ENCODE measurements around the gene NEGR1. TPM values are rescaled to one million over a fixed set of nuclear protein-coding genes. Genes with fewer than 3 reads are reported as not detected.

NEGR1 gene
- polyA plus RNA-seq, 1 donor from 2014 or later = 47.4 TPM

DNA sequence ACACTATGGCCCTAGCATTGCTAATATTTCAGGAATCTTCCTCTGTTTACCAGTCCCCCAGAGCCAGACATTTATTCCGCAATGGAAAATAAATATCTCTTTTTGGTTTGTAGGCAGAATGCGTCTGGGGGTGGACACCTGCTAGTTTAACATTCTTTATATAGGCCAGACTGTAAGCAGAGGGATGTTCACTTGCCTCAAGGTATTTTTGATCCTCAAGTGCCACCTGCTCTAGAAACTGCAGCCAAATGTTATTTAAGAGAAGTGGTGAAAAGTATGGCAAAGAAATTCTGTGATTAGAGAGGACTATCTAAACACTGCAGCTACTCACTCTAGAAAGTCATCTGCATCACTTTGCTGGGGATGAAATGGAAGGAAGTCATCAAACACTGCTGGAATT, 164.7 kb downstream of the NEGR1 start:
- H3K9me3 ChIP-seq (ENCODE audit: low read length) = no peaks in the 10 kb centered on the region
- no peaks in the 10 kb centered on the region for H3F3A ChIP-seq (ENCODE audit: insufficient read depth, low read length, poor library complexity, severe bottlenecking)
- no peak overlapping the region for H2AFZ ChIP-seq (ENCODE audit: low read depth, low read length)
- no peak overlapping the region for H3K4me3 ChIP-seq (ENCODE audit: low read length)
- H3K4me2 ChIP-seq (ENCODE audit: low read length) = no peak overlapping the region
- H3K27me3 ChIP-seq (ENCODE audit: insufficient read depth, low read depth, low read length) = no peaks in the 10 kb centered on the region
- H3K9ac ChIP-seq (ENCODE audit: low read length) = no peak overlapping the region
- H4K20me1 ChIP-seq (ENCODE audit: insufficient read depth) = no peaks in the 10 kb centered on the region
- no peaks in the 10 kb centered on the region for H3K36me3 ChIP-seq (ENCODE audit: insufficient read depth, low read length)
- H3K9me2 ChIP-seq (ENCODE audit: insufficient read depth, low read length) = no peaks in the 10 kb centered on the region
- H3K79me2 ChIP-seq (replicated peaks; ENCODE audit: insufficient read depth, low read length) = no peaks in the 10 kb centered on the region
- TF ChIP-seq EZH2 (IDR thresholded peaks at IDR 0.05; ENCODE audit: borderline replicate concordance, insufficient read depth, low read length, poor library complexity, severe bottlenecking) (no peak), EP300 (conservative IDR thresholded peaks at IDR 0.05; ENCODE audit: poor library complexity, severe bottlenecking) (no peak), MXI1 (conservative IDR thresholded peaks at IDR 0.05; ENCODE audit: poor library complexity, severe bottlenecking) (no peak), SMC3 (conservative IDR thresholded peaks at IDR 0.05; ENCODE audit: poor library complexity) (no peak), TAF1 (IDR thresholded peaks at IDR 0.05; ENCODE audit: low read depth) (no peak), RAD21 (conservative IDR thresholded peaks at IDR 0.05) (no peak), POLR2AphosphoS5 (IDR thresholded peaks at IDR 0.05) (no peak)
- TF ChIP-seq, protein P1, sequence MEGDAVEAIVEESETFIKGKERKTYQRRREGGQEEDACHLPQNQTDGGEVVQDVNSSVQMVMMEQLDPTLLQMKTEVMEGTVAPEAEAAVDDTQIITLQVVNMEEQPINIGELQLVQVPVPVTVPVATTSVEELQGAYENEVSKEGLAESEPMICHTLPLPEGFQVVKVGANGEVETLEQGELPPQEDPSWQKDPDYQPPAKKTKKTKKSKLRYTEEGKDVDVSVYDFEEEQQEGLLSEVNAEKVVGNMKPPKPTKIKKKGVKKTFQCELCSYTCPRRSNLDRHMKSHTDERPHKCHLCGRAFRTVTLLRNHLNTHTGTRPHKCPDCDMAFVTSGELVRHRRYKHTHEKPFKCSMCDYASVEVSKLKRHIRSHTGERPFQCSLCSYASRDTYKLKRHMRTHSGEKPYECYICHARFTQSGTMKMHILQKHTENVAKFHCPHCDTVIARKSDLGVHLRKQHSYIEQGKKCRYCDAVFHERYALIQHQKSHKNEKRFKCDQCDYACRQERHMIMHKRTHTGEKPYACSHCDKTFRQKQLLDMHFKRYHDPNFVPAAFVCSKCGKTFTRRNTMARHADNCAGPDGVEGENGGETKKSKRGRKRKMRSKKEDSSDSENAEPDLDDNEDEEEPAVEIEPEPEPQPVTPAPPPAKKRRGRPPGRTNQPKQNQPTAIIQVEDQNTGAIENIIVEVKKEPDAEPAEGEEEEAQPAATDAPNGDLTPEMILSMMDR (IDR thresholded peaks at IDR 0.05; ENCODE audit: poor library complexity, severe bottlenecking) = no peak
- TF ChIP-seq, protein P2, sequence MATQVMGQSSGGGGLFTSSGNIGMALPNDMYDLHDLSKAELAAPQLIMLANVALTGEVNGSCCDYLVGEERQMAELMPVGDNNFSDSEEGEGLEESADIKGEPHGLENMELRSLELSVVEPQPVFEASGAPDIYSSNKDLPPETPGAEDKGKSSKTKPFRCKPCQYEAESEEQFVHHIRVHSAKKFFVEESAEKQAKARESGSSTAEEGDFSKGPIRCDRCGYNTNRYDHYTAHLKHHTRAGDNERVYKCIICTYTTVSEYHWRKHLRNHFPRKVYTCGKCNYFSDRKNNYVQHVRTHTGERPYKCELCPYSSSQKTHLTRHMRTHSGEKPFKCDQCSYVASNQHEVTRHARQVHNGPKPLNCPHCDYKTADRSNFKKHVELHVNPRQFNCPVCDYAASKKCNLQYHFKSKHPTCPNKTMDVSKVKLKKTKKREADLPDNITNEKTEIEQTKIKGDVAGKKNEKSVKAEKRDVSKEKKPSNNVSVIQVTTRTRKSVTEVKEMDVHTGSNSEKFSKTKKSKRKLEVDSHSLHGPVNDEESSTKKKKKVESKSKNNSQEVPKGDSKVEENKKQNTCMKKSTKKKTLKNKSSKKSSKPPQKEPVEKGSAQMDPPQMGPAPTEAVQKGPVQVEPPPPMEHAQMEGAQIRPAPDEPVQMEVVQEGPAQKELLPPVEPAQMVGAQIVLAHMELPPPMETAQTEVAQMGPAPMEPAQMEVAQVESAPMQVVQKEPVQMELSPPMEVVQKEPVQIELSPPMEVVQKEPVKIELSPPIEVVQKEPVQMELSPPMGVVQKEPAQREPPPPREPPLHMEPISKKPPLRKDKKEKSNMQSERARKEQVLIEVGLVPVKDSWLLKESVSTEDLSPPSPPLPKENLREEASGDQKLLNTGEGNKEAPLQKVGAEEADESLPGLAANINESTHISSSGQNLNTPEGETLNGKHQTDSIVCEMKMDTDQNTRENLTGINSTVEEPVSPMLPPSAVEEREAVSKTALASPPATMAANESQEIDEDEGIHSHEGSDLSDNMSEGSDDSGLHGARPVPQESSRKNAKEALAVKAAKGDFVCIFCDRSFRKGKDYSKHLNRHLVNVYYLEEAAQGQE (IDR thresholded peaks at IDR 0.05; ENCODE audit: borderline replicate concordance) = no peak
- H3K27ac ChIP-seq (ENCODE audit: low read length) = no peak overlapping the region

DNA sequence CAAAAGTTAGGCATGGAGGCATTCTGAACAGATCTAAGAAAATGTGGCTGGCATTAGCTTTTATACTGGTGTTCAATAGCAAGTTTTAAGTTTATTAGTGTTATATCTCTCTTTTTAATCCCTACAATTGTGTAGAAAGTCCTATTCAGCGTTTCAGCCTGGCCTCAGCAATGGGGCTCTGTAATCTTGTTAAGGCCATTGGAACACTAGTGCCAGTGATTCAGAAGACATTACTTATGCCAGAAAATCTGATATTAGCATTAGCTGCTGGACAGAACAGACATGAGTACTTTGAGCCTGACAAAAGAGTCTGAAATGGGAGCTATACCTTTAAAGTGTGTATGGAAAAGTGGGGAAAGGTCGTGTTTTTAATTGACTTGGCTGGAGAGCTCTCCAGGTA, 167.0 kb downstream of the NEGR1 start:
- H4K20me1 ChIP-seq (ENCODE audit: insufficient read depth) = no peaks in the 10 kb centered on the region
- no peaks in the 10 kb centered on the region for H3K27me3 ChIP-seq (ENCODE audit: insufficient read depth, low read depth, low read length)
- H3K79me2 ChIP-seq (replicated peaks; ENCODE audit: insufficient read depth, low read length) = no peaks in the 10 kb centered on the region
- H3K9ac ChIP-seq (ENCODE audit: low read length) = no peak overlapping the region
- no peak for TF ChIP-seq RAD21 (conservative IDR thresholded peaks at IDR 0.05)
- TF ChIP-seq EZH2 (IDR thresholded peaks at IDR 0.05; ENCODE audit: borderline replicate concordance, insufficient read depth, low read length, poor library complexity, severe bottlenecking) = no peak
- TF ChIP-seq EP300 (conservative IDR thresholded peaks at IDR 0.05; ENCODE audit: poor library complexity, severe bottlenecking) = no peak
- TF ChIP-seq, protein P2 (IDR thresholded peaks at IDR 0.05; ENCODE audit: borderline replicate concordance) = no peak
- no peak for TF ChIP-seq POLR2AphosphoS5 (IDR thresholded peaks at IDR 0.05)
- TF ChIP-seq MXI1 (conservative IDR thresholded peaks at IDR 0.05; ENCODE audit: poor library complexity, severe bottlenecking) = no peak
- TF ChIP-seq TAF1 (IDR thresholded peaks at IDR 0.05; ENCODE audit: low read depth) = no peak
- TF ChIP-seq, protein P1 (IDR thresholded peaks at IDR 0.05; ENCODE audit: poor library complexity, severe bottlenecking) = no peak
- no peak for TF ChIP-seq SMC3 (conservative IDR thresholded peaks at IDR 0.05; ENCODE audit: poor library complexity)
- H3F3A ChIP-seq (ENCODE audit: insufficient read depth, low read length, poor library complexity, severe bottlenecking) = no peaks in the 10 kb centered on the region
- no peak overlapping the region for H2AFZ ChIP-seq (ENCODE audit: low read depth, low read length)
- H3K4me3 ChIP-seq (ENCODE audit: low read length) = no peak overlapping the region
- H3K9me3 ChIP-seq (ENCODE audit: low read length) = no peaks in the 10 kb centered on the region
- H3K36me3 ChIP-seq (ENCODE audit: insufficient read depth, low read length) = no peaks in the 10 kb centered on the region
- no peak overlapping the region for H3K4me2 ChIP-seq (ENCODE audit: low read length)
- no peak overlapping the region for H3K27ac ChIP-seq (ENCODE audit: low read length)
- H3K9me2 ChIP-seq (ENCODE audit: insufficient read depth, low read length) = no peaks in the 10 kb centered on the region
